Caco-2 (cell line): ENCODE data around the gene ARL4A. TPM values are rescaled to one million over a fixed set of nuclear protein-coding genes. Genes with fewer than 3 reads are reported as not detected.

Experiments used
- BruUV-seq: library from RNA; stranded (reverse); fragments of 400-500 nt; replicated peaks from 2 replicates; lab custom pipeline; 2021; lab: Mats Ljungman, UMichigan
- CTCF ChIA-PET: fragments of 300-600 bp; sonication (Branson Sonifier 250); formaldehyde crosslinking; loops from one replicate; lab custom pipeline; 2022; ENCODE audit warnings: antibody characterized with exemption; lab: Charles Lee
- POLR2A ChIA-PET: fragments of 300-600 bp; sonication (Branson Sonifier 250); formaldehyde crosslinking; loops from one replicate; lab custom pipeline; 2022; ENCODE audit warnings: antibody characterized with exemption; lab: Charles Lee
- DNase-seq, 2 experiments: peaks; one replicate each; pipeline versions ENCODE4 v3.0.0 to v3.0.0-alpha.2; 2020 to 2022
- H3K27me3 ChIP-seq: replicated peaks from 2 replicates; pipeline ENCODE4 v1.6.0; 2011; ENCODE audit warnings: low read length; ENCODE audit not compliant: control insufficient read depth, insufficient read depth
- H3K36me3 ChIP-seq: 2 replicates; pipeline ENCODE4 v1.5.1; 2011; ENCODE audit warnings: low read length; ENCODE audit not compliant: control insufficient read depth, insufficient read depth
- H3K4me1 ChIP-seq: fragments of 250-450 bp; sonication (Bioruptor Pico); 2 replicates; pipeline ENCODE4 v1.5.1; 2020; ENCODE audit warnings: mild to moderate bottlenecking
- H3K4me3 ChIP-seq: 2 replicates; pipeline ENCODE4 v1.5.1; 2011; ENCODE audit warnings: low read depth, mild to moderate bottlenecking, control low read depth, low read length
- H3K9me3 ChIP-seq: fragments of 250-450 bp; sonication (Bioruptor Pico); 2 replicates; pipeline ENCODE4 v1.5.1; 2020; ENCODE audit warnings: mild to moderate bottlenecking, moderate library complexity
- H3K27ac Mint-ChIP-seq: one replicate; pipeline ENCODE4 v1.8.0; 2022; ENCODE audit warnings: mixed read lengths; ENCODE audit not compliant: unreplicated experiment
- H3K27me3 Mint-ChIP-seq: one replicate; pipeline ENCODE4 v1.8.0; 2022; ENCODE audit warnings: mixed read lengths; ENCODE audit not compliant: insufficient read depth, unreplicated experiment
- H3K36me3 Mint-ChIP-seq: one replicate; pipeline ENCODE4 v1.8.0; 2022; ENCODE audit warnings: mild to moderate bottlenecking, mixed read lengths; ENCODE audit not compliant: insufficient read depth, unreplicated experiment
- H3K4me1 Mint-ChIP-seq: one replicate; pipeline ENCODE4 v1.8.0; 2022; ENCODE audit warnings: low read depth, mixed read lengths; ENCODE audit not compliant: unreplicated experiment
- H3K4me3 Mint-ChIP-seq: one replicate; pipeline ENCODE4 v1.8.0; 2022; ENCODE audit warnings: mild to moderate bottlenecking, moderate library complexity, mixed read lengths; ENCODE audit not compliant: unreplicated experiment
- H3K9me3 Mint-ChIP-seq: one replicate; pipeline ENCODE4 v1.8.0; 2022; ENCODE audit warnings: mixed read lengths; ENCODE audit not compliant: unreplicated experiment
- CTCF ChIP-seq, 2 experiments: fragments of 200-600 bp in 1 of 2; IDR thresholded peaks; 1 replicate in 1 of 2; 2 replicates in 1 of 2; pipeline versions ENCODE4 v1.5.1 to v1.8.0; 2011 to 2022; ENCODE audit warnings: antibody characterized with exemption in 1 of 2, control low read depth in 1 of 2, inconsistent platforms in 1 of 2, low read depth in 1 of 2, low read length in 1 of 2, mild to moderate bottlenecking in 1 of 2, moderate library complexity in 1 of 2; ENCODE audit not compliant: insufficient read depth in 1 of 2, severe bottlenecking in 1 of 2, unreplicated experiment in 1 of 2
- intact Hi-C: fragments of 100-400 bp; cut with micrococcal nuclease; formaldehyde crosslinking; loops from one replicate; pipeline ENCODE4 v1.10.0; 2022; ENCODE audit not compliant: unreplicated experiment
- total RNA-seq: library from RNA; stranded (reverse); gene quantifications from 2 replicates; pipeline ENCODE4 v1.2.3, GENCODE V29; 2022

Gene ARL4A
- total RNA-seq, 1 experiment from 2014 or later = 40.6 TPM

DNA sequence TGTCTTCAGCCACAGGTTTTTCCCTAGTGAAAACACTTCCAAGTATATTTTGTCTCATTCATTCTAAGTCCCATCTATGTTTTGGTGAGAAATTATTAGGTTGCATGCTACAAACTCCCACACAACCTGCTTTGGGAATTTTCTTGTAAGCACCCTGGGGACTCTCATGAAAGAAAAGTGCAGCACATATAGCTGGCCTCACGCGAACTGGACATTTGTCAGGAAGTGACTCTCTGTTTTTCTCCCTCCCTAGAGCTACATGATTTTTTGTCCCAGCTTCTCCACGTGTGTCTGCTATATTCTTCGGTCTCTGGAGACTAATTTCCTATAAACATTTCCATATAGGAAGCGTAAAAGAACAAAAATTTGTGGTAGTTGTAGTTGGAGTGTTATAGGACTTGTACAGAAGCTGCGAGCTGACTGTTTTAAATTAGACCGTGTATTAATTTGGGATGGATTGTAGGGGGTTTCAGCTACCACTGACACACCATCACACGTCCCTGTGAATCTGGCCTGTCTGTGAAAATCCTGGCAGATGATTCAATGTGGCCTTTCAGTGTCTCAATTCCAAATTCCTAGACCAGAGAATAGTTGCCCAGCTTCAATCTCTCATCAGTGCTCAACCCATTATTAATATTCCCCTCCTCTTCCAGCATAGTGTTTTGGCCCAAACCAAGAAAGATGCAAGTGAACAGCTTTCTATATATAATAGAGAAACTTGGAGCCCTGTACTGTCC lies 40.2 kb downstream of the ARL4A start:
- no peak overlapping the region for H3K4me3 ChIP-seq
- H3K9me3 ChIP-seq = no peaks in the 10 kb centered on the region
- no peak overlapping the region for H3K4me3 Mint-ChIP-seq
- peaks cover 15% of the 10 kb centered on the region for H3K4me1 Mint-ChIP-seq
- no peaks in the 10 kb centered on the region for H3K36me3 Mint-ChIP-seq
- CTCF ChIA-PET = interaction anchor here (2.1 kb wide), 1 partner anchor 12 kb away, joined by 5 read pairs; no protein-coding TSS in a partner anchor
- H3K27ac Mint-ChIP-seq = no peak overlapping the region
- no peak for DNase-seq
- peaks cover 5% of the 10 kb centered on the region; the same call in 1 of the 2 replicates for H3K4me1 ChIP-seq
- TF ChIP-seq CTCF (IDR thresholded peaks at IDR 0.05; ENCODE audit: insufficient read depth in 1 of 2, low read depth in 1 of 2, low read length in 1 of 2, severe bottlenecking in 1 of 2, unreplicated experiment in 1 of 2) = no peak
- H3K36me3 ChIP-seq = no peaks in the 10 kb centered on the region
- intact Hi-C loops = no loop called here
- POLR2A ChIA-PET = no interaction called here
- no peaks in the 10 kb centered on the region for H3K27me3 Mint-ChIP-seq
- no peaks in the 10 kb centered on the region for H3K27me3 ChIP-seq
- no peaks in the 10 kb centered on the region for H3K9me3 Mint-ChIP-seq
- no TSS peak for BruUV-seq

- no peak overlapping the region for H3K4me3 ChIP-seq
- no peak overlapping the region for H3K27ac Mint-ChIP-seq
- H3K27me3 Mint-ChIP-seq = no peaks in the 10 kb centered on the region
- H3K4me3 Mint-ChIP-seq = no peak overlapping the region
- H3K9me3 ChIP-seq = no peaks in the 10 kb centered on the region
- peaks cover 10% of the 10 kb centered on the region for H3K4me1 Mint-ChIP-seq
- no peaks in the 10 kb centered on the region; the same call in 1 of the 2 replicates for H3K4me1 ChIP-seq
- intact Hi-C loops = no loop called here
- no peak for DNase-seq
- ChIA-PET POLR2A (no interaction called here), CTCF (no interaction called here)
- H3K36me3 Mint-ChIP-seq = no peaks in the 10 kb centered on the region
- no TSS peak for BruUV-seq
- H3K36me3 ChIP-seq = no peaks in the 10 kb centered on the region
- H3K27me3 ChIP-seq = no peaks in the 10 kb centered on the region
- no peak for TF ChIP-seq CTCF (IDR thresholded peaks at IDR 0.05; ENCODE audit: insufficient read depth in 1 of 2, low read depth in 1 of 2, low read length in 1 of 2, severe bottlenecking in 1 of 2, unreplicated experiment in 1 of 2)
- H3K9me3 Mint-ChIP-seq = no peaks in the 10 kb centered on the region
Measured at GRCh38 chr7:12728192-12728538, 40.7 kb downstream of the ARL4A start.

GRCh38 chr7:12729112-12729511 lies 41.7 kb downstream of the ARL4A start:
- no peaks in the 10 kb centered on the region for H3K4me1 ChIP-seq
- H3K4me3 Mint-ChIP-seq = no peak overlapping the region
- intact Hi-C loops = no loop called here
- H3K4me1 Mint-ChIP-seq = peaks cover 6% of the 10 kb centered on the region
- ChIA-PET CTCF (no interaction called here), POLR2A (no interaction called here)
- no TSS peak for BruUV-seq
- no peaks in the 10 kb centered on the region for H3K27me3 ChIP-seq
- no peaks in the 10 kb centered on the region for H3K9me3 ChIP-seq
- no peaks in the 10 kb centered on the region for H3K36me3 ChIP-seq
- H3K9me3 Mint-ChIP-seq = no peaks in the 10 kb centered on the region
- no peak overlapping the region for H3K4me3 ChIP-seq
- no peak overlapping the region for H3K27ac Mint-ChIP-seq
- no peaks in the 10 kb centered on the region for H3K36me3 Mint-ChIP-seq
- H3K27me3 Mint-ChIP-seq = no peaks in the 10 kb centered on the region
- DNase-seq = no peak
- no peak for TF ChIP-seq CTCF (IDR thresholded peaks at IDR 0.05; ENCODE audit: insufficient read depth in 1 of 2, low read depth in 1 of 2, low read length in 1 of 2, severe bottlenecking in 1 of 2, unreplicated experiment in 1 of 2)
